ENCODE results near the gene FAM174C.

GRCh38 chr19:1277061-1277460 lies 1.7 kb downstream of the FAM174C start:
- TF ChIP-seq CTCF (IDR thresholded peaks at IDR 0.05) (no peak), POLR2A (IDR thresholded peaks at IDR 0.05) (no peak)

All from vagina (tissue), 2 donors.